SK-N-SH (cell line): ENCODE measurements around the gene PPP1R12C.

Experiments
- CHD2 ChIP-seq: fragments of 150-350 bp; IDR thresholded peaks from 2 replicates; pipeline ENCODE4 v1.6.1; 2018; ENCODE audit warnings: low read length; ENCODE audit not compliant: partially characterized antibody
- EP300 ChIP-seq, 2 experiments: IDR thresholded peaks; 2 replicates each; pipeline versions ENCODE4 v1.4.0 to v1.6.1; 2012; ENCODE audit warnings: borderline replicate concordance in 1 of 2, low read depth in 1 of 2, low read length in 1 of 2
- SMC3 ChIP-seq: IDR thresholded peaks from 2 replicates; pipeline ENCODE4 v1.6.1; 2012; ENCODE audit warnings: low read depth, low read length, improper control_type of control experiment

GRCh38 chr19:55071913-55072312, 45.5 kb downstream of the PPP1R12C start:
- TF ChIP-seq EP300 (IDR thresholded peaks at IDR 0.05; ENCODE audit: borderline replicate concordance in 1 of 2, low read depth in 1 of 2, low read length in 1 of 2) (no peak), CHD2 (no peak), SMC3 (no peak)
